ENCODE data around the gene SNTG2.

DNA sequence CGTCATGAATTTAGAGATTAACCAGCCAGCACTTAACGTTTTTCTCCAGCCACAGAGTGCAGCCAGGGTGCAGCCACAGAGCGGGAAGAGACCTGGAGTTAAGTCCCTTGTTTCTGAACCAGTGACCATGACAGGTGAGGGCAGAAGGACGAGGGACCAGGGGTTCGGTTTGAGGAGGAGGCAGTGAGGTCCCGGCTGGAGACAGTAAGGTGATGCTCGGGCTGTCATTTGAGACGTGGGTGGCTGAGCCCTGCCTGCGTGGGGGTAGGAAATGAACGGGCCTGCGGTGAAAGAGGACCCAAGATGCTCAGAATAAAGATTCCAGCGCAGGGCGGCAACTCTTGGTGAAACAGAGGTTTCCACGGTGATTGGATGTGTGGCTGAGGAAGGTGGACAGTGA, 205.9 kb downstream of the SNTG2 start:
- TF ChIP-seq, protein P1, sequence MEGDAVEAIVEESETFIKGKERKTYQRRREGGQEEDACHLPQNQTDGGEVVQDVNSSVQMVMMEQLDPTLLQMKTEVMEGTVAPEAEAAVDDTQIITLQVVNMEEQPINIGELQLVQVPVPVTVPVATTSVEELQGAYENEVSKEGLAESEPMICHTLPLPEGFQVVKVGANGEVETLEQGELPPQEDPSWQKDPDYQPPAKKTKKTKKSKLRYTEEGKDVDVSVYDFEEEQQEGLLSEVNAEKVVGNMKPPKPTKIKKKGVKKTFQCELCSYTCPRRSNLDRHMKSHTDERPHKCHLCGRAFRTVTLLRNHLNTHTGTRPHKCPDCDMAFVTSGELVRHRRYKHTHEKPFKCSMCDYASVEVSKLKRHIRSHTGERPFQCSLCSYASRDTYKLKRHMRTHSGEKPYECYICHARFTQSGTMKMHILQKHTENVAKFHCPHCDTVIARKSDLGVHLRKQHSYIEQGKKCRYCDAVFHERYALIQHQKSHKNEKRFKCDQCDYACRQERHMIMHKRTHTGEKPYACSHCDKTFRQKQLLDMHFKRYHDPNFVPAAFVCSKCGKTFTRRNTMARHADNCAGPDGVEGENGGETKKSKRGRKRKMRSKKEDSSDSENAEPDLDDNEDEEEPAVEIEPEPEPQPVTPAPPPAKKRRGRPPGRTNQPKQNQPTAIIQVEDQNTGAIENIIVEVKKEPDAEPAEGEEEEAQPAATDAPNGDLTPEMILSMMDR (IDR thresholded peaks at IDR 0.05): no peak
- TF ChIP-seq POLR2A (IDR thresholded peaks at IDR 0.05): no peak

Measured in prostate gland (tissue), 2 donors.